ENCODE measurements around the gene AK2. TPM values are rescaled to one million over a fixed set of nuclear protein-coding genes. Genes with fewer than 3 reads are reported as not detected.

Gene AK2
- total and polyA plus RNA-seq, 10 of the 15 experiments (the other 5 are each of a cell fraction or from before 2014, with no cell fraction given), result 52.3 to 500 (median 278) TPM

GRCh38 chr1:33041026-33041425 lies 4.3 kb upstream of the AK2 start:
- no peaks in the 10 kb centered on the region for H3K36me3 ChIP-seq (ENCODE audit: control insufficient read depth in 2 of 2, insufficient read depth in 2 of 2, low read length in 1 of 2)
- H3K4me3 ChIP-seq, result no peak overlapping the region
- 0% methylated on average over 1 of the region's 1 CpG for WGBS (ENCODE audit: insufficient coverage, insufficient replicate concordance, low lambda C conversion rate, missing lambda C conversion rate)
- FAIRE-seq (peak; percentile 56), DNase-seq (ENCODE audit: low read depth, low spot score) (no peak), ATAC-seq (no peak)
- intact Hi-C loops (cut with micrococcal nuclease; ENCODE audit: unreplicated experiment), result no loop called here
- no peak for TF ChIP-seq PRDM15 (CRISPR knock-in tag; IDR thresholded peaks at IDR 0.05)
- peak; percentile 30; the same call in 1 of the 2 replicates for TF ChIP-seq PKNOX1 (IDR thresholded peaks at IDR 0.05)
- no peak overlapping the region for H3K4me2 ChIP-seq (ENCODE audit: control insufficient read depth, insufficient read depth)
- no peak overlapping the region for H2AFZ ChIP-seq (ENCODE audit: control insufficient read depth, low read depth, low read length)
- no peaks in the 10 kb centered on the region for H3K9me3 ChIP-seq (replicated peaks; ENCODE audit: control insufficient read depth, insufficient read depth, low read length)
- in situ Hi-C loops (cut with MboI), result no loop called here
- no peak overlapping the region for H3K27ac ChIP-seq (ENCODE audit: control insufficient read depth, insufficient read depth)
- H3K27me3 ChIP-seq (replicated peaks in 1 of 2; ENCODE audit: control insufficient read depth in 2 of 2, insufficient read depth in 2 of 2, low read length in 1 of 2), result no peaks in the 10 kb centered on the region; a peak in 1 of 4 replicates
- RAD21 ChIA-PET (ENCODE audit: unreplicated experiment), result no interaction called here
- CTCF ChIA-PET, result no interaction called here
- POLR2A ChIA-PET, result no interaction called here
- no peak overlapping the region for H3K9ac ChIP-seq (ENCODE audit: control insufficient read depth, insufficient read depth, low read length)
- SMC1A ChIA-PET (ENCODE audit: uncharacterized antibody, unreplicated experiment), result no interaction called here
- no peaks in the 10 kb centered on the region for H3K4me1 ChIP-seq (ENCODE audit: control insufficient read depth, insufficient read depth, low read length)
- no peaks in the 10 kb centered on the region for H4K20me1 ChIP-seq (ENCODE audit: control insufficient read depth, insufficient read depth)
- no TSS peak for BruUV-seq (replicated peaks)
- peaks cover 8% of the 10 kb centered on the region for H3K79me2 ChIP-seq (ENCODE audit: control insufficient read depth, insufficient read depth, low read length)
